NT2/D1 (cell line): Measurements from ENCODE around the gene SLC6A12.

Source experiments
- SUZ12 ChIP-seq: IDR thresholded peaks from 2 replicates; pipeline ENCODE4 v1.6.1; 2011; ENCODE audit not compliant: insufficient read length, insufficient read depth; ENCODE audit errors: extremely low read depth
- YY1 ChIP-seq: IDR thresholded peaks from 2 replicates; pipeline ENCODE4 v1.6.1; 2011; ENCODE audit not compliant: insufficient read length, insufficient read depth

DNA sequence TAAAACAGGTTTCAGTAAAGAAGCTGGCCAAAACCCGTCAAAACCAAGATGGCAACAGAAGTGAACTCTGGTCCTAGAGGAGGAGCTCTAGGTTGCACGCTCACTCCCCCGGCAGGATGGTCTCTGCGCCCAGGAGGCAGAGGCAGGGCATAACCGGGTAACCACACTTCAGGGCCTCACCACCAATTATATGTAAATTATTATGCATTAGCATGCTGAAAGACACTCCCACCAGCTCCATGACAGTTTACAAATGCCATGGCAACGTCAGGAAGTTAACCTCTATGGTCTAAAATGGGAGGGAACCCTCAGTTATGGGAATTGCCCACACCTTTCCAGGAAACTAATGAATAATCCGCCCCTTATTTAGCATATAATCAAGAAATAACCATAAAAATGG is 20.1 kb upstream of the SLC6A12 start:
- TF ChIP-seq YY1 (no peak), SUZ12 (no peak)
